CD4-positive, alpha-beta memory T cell (primary cell): ENCODE results near the gene VN1R4. TPM values are rescaled to one million over a fixed set of nuclear protein-coding genes. Genes with fewer than 3 reads are reported as not detected.
"Not testable (repeated sequence)": the region's sequence is repeated elsewhere in the genome, so short reads cannot be mapped to it uniquely, and the experiment has no call there.

Source experiments
- CTCF ChIA-PET: fragments of 350-600 bp; sonication (Branson Sonifier 250); formaldehyde crosslinking; loops from one replicate; lab custom pipeline; 2021; ENCODE audit warnings: inconsistent platforms; ENCODE audit not compliant: partially characterized antibody; lab: Charles Lee
- POLR2A ChIA-PET: fragments of 350-600 bp; sonication (Branson Sonifier 250); formaldehyde crosslinking; loops from one replicate; lab custom pipeline; 2021; ENCODE audit not compliant: partially characterized antibody; lab: Charles Lee
- DNase-seq, 5 donors: peaks; one replicate each; pipeline versions ENCODE4 v3.0.0 to v3.0.0-alpha.2; 2020 to 2022; ENCODE audit warnings: mixed read lengths in 1 of 5
- H3K27ac ChIP-seq: one replicate; pipeline ENCODE4 v1.7.0; 2013; ENCODE audit warnings: low read depth, low read length
- H3K27me3 ChIP-seq: 2 replicates; pipeline ENCODE4 v1.7.0; 2013; ENCODE audit warnings: mild to moderate bottlenecking, low read length, moderate library complexity; ENCODE audit not compliant: insufficient read depth
- H3K36me3 ChIP-seq: 2 replicates; pipeline ENCODE4 v1.7.0; 2013; ENCODE audit warnings: mild to moderate bottlenecking, low read length, moderate library complexity; ENCODE audit not compliant: insufficient read depth
- H3K4me1 ChIP-seq: 2 replicates; pipeline ENCODE4 v1.7.0; 2013; ENCODE audit warnings: mild to moderate bottlenecking, low read length, moderate library complexity; ENCODE audit not compliant: insufficient read depth
- H3K4me3 ChIP-seq, 2 donors: one replicate each; pipeline ENCODE4 v1.7.0; 2013; ENCODE audit warnings: low read length in 2 of 2, mild to moderate bottlenecking in 1 of 2
- H3K9me3 ChIP-seq, 2 donors: one replicate each; pipeline ENCODE4 v1.7.0; 2013; ENCODE audit warnings: low read length in 2 of 2, control low read depth in 1 of 2; ENCODE audit not compliant: control insufficient read depth in 1 of 2
- H3K27ac Mint-ChIP-seq, 7 donors: one replicate each; pipeline ENCODE4 v1.8.0; 2020 to 2021; ENCODE audit warnings: mixed read lengths in 7 of 7, mild to moderate bottlenecking in 6 of 7, inconsistent platforms in 3 of 7, moderate library complexity in 3 of 7
- H3K27me3 Mint-ChIP-seq, 2 donors: one replicate each; pipeline ENCODE4 v1.8.0; 2020 to 2021; ENCODE audit warnings: mixed read lengths in 2 of 2
- H3K36me3 Mint-ChIP-seq, 2 donors: one replicate each; pipeline ENCODE4 v1.8.0; 2020 to 2021; ENCODE audit warnings: mixed read lengths in 2 of 2, inconsistent platforms in 1 of 2, mild to moderate bottlenecking in 1 of 2
- H3K4me1 Mint-ChIP-seq, 4 donors: one replicate each; pipeline ENCODE4 v1.8.0; 2020 to 2021; ENCODE audit warnings: mixed read lengths in 4 of 4, mild to moderate bottlenecking in 1 of 4
- H3K4me3 Mint-ChIP-seq, 8 donors: one replicate each; pipeline ENCODE4 v1.8.0; 2020 to 2021; ENCODE audit warnings: mixed read lengths in 8 of 8, mild to moderate bottlenecking in 7 of 8, moderate library complexity in 6 of 8, inconsistent platforms in 3 of 8
- H3K9me3 Mint-ChIP-seq, 8 donors: one replicate each; pipeline ENCODE4 v1.8.0; 2020 to 2021; ENCODE audit warnings: mixed read lengths in 8 of 8, mild to moderate bottlenecking in 5 of 8, inconsistent platforms in 3 of 8, moderate library complexity in 1 of 8
- intact Hi-C: fragments of 100-400 bp; cut with micrococcal nuclease; formaldehyde crosslinking; loops from one replicate; pipeline ENCODE4 v1.15.1; 2023
- polyA plus RNA-seq, 2 donors: library from polyadenylated mRNA; unstranded; fragments of 300-500 nt; fragmentation: Illumina TruSeq; gene quantifications; one replicate each; pipeline ENCODE4 v1.2.3, GENCODE V29; 2021
- total RNA-seq, 2 experiments: library from RNA; stranded (reverse); gene quantifications; one replicate each; pipeline ENCODE4 v1.2.3, GENCODE V29; 2021

Gene VN1R4
- total and polyA plus RNA-seq, 4 experiments from 2014 or later = not detected

GRCh38 chr19:53254411-53255341, 12.8 kb downstream of the VN1R4 start, which contains the start of gene ZNF677:
ZNF677 (minus strand) TSS chr19:53254873; CDS start chr19:53251550, 3,323 bp downstream.
- Mint-ChIP-seq H3K4me3 (peak within 1 kb of the TSS; percentile 83 to 93 (median 87)), H3K4me1 (peaks cover 4 to 15% (median 12%) of the 10 kb centered on the region in 4 donors), H3K27ac (peak within 1 kb of the TSS in 6 of 7 donors; percentile 43 to 83 (median 71)), H3K9me3 (peaks cover 4 to 91% (median 67%) of the 10 kb centered on the region in 8 donors), H3K36me3 (peaks cover 44 to 47% of the 10 kb centered on the region in 2 donors), H3K27me3 (peaks cover 3 to 10% of the 10 kb centered on the region in 2 donors)
- intact Hi-C loops = loop anchor here (1.0 kb wide), 2 partner anchors 58 to 79 kb away; partner anchors contain the start of gene ZNF845
- POLR2A ChIA-PET = no interaction called here
- Histone ChIP-seq H3K36me3 (peaks cover 6% of the 10 kb centered on the region), H3K4me1 (no peaks in the 10 kb centered on the region), H3K27ac (peak within 1 kb of the TSS; percentile 18), H3K9me3 (peaks cover 0 to 11% of the 10 kb centered on the region in 2 donors), H3K4me3 (peak within 1 kb of the TSS; percentile 30 to 54), H3K27me3 (no peaks in the 10 kb centered on the region)
- CTCF ChIA-PET = no interaction called here
- peak; percentile 76 to 85 (median 77) for DNase-seq

- Histone ChIP-seq H3K27ac (no peak overlapping the region), H3K36me3 (peaks cover 6% of the 10 kb centered on the region), H3K4me3 (no peak overlapping the region), H3K27me3 (no peaks in the 10 kb centered on the region), H3K9me3 (peaks cover 0 to 28% of the 10 kb centered on the region in 2 donors), H3K4me1 (no peaks in the 10 kb centered on the region)
- intact Hi-C loops = no loop called here
- H3K4me1 Mint-ChIP-seq = peaks cover 0 to 3% (median 0%) of the 10 kb centered on the region in 4 donors
- peaks cover 10 to 94% (median 85%) of the 10 kb centered on the region in 8 donors for H3K9me3 Mint-ChIP-seq
- no peak overlapping the region for H3K27ac Mint-ChIP-seq
- H3K36me3 Mint-ChIP-seq = peaks cover 72 to 88% of the 10 kb centered on the region in 2 donors
- ChIA-PET POLR2A (no interaction called here), CTCF (no interaction called here)
- H3K4me3 Mint-ChIP-seq = no peak overlapping the region
- H3K27me3 Mint-ChIP-seq = no peaks in the 10 kb centered on the region
- no peak for DNase-seq
Measured at GRCh38 chr19:53246498-53246897, 21.0 kb downstream of the VN1R4 start.

- Mint-ChIP-seq H3K27ac (no peak overlapping the region), H3K27me3 (no peaks in the 10 kb centered on the region), H3K4me3 (no peak overlapping the region), H3K9me3 (peaks cover 13 to 99% (median 88%) of the 10 kb centered on the region in 8 donors), H3K4me1 (no peaks in the 10 kb centered on the region), H3K36me3 (peaks cover 57% of the 10 kb centered on the region in 2 donors)
- CTCF ChIA-PET = no interaction called here
- no peak for DNase-seq
- Histone ChIP-seq H3K27ac (no peak overlapping the region), H3K4me3 (no peak overlapping the region), H3K36me3 (no peaks in the 10 kb centered on the region), H3K4me1 (no peaks in the 10 kb centered on the region), H3K27me3 (no peaks in the 10 kb centered on the region), H3K9me3 (peaks cover 0 to 52% of the 10 kb centered on the region in 2 donors)
- POLR2A ChIA-PET = no interaction called here
- intact Hi-C loops = no loop called here
Measured at GRCh38 chr19:53237114-53237777, 30.3 kb downstream of the VN1R4 start.

GRCh38 chr19:53224606-53225005, 42.9 kb downstream of the VN1R4 start:
- H3K4me1 Mint-ChIP-seq = no peaks in the 10 kb centered on the region
- DNase-seq = no peak
- Histone ChIP-seq H3K4me1 (no peaks in the 10 kb centered on the region), H3K27me3 (no peaks in the 10 kb centered on the region), H3K9me3 (peaks cover 1 to 29% of the 10 kb centered on the region in 2 donors), H3K4me3 (no peak overlapping the region), H3K36me3 (no peaks in the 10 kb centered on the region), H3K27ac (no peak overlapping the region)
- peaks cover 0 to 85% (median 70%) of the 10 kb centered on the region in 8 donors for H3K9me3 Mint-ChIP-seq
- CTCF ChIA-PET = interaction anchor here (0.6 kb wide), 1 partner anchor 232 kb away, joined by 3 read pairs; no protein-coding TSS in a partner anchor
- POLR2A ChIA-PET = no interaction called here
- H3K27ac Mint-ChIP-seq = no peak overlapping the region
- H3K27me3 Mint-ChIP-seq = no peaks in the 10 kb centered on the region
- intact Hi-C loops = no loop called here
- H3K4me3 Mint-ChIP-seq = no peak overlapping the region
- peaks cover 23 to 27% of the 10 kb centered on the region in 2 donors for H3K36me3 Mint-ChIP-seq

- intact Hi-C loops, H3K27ac Mint-ChIP-seq, H3K4me1 ChIP-seq, DNase-seq, H3K36me3 ChIP-seq, CTCF ChIA-PET, H3K4me3 ChIP-seq, POLR2A ChIA-PET, H3K27me3 ChIP-seq, H3K4me3 Mint-ChIP-seq, H3K4me1 Mint-ChIP-seq, H3K27ac ChIP-seq, H3K27me3 Mint-ChIP-seq: not testable (repeated sequence)
- peaks cover 3 to 32% of the 10 kb centered on the region in 2 donors for H3K9me3 ChIP-seq
- Mint-ChIP-seq H3K9me3 (peaks cover 0 to 84% (median 71%) of the 10 kb centered on the region in 8 donors), H3K36me3 (peaks cover 24 to 32% of the 10 kb centered on the region in 2 donors)
Measured at GRCh38 chr19:53222716-53223115, 44.8 kb downstream of the VN1R4 start.

Other genes starting within 250 kb of the VN1R4 start
- not detected for gene ERVV-2, start 223.0 kb downstream of the VN1R4 start, total RNA-seq
- not detected for gene ERVV-2, start 223.0 kb downstream of the VN1R4 start, polyA plus RNA-seq
- 10 to 100 TPM; 72.0 to 81.1 TPM for gene ZNF160, start 164.3 kb downstream of the VN1R4 start, total RNA-seq
- gene ZNF160, start 164.3 kb downstream of the VN1R4 start, polyA plus RNA-seq = 10 to 100 TPM; 19.0 to 31.0 TPM
- 1 to 10 TPM; 1.0 to 1.3 TPM for gene ZNF415, start 134.8 kb downstream of the VN1R4 start, total RNA-seq
- gene ZNF415, start 134.8 kb downstream of the VN1R4 start, polyA plus RNA-seq = 1 to 10 TPM; 1.6 to 1.8 TPM
- 10 to 100 TPM; 23.0 to 24.3 TPM for gene ZNF347, start 108.7 kb downstream of the VN1R4 start, total RNA-seq
- 1 to 10 TPM; 3.4 to 4.5 TPM for gene ZNF347, start 108.7 kb downstream of the VN1R4 start, polyA plus RNA-seq
- gene ZNF665, start 74.4 kb downstream of the VN1R4 start, total RNA-seq = 1 to 10 TPM; 8.2 to 8.7 TPM
- 1 to 10 TPM; 6.6 to 6.7 TPM for gene ZNF665, start 74.4 kb downstream of the VN1R4 start, polyA plus RNA-seq
- 10 to 100 TPM; 19.8 to 24.2 TPM for gene ZNF677, start 12.8 kb downstream of the VN1R4 start, total RNA-seq
- gene ZNF677, start 12.8 kb downstream of the VN1R4 start, polyA plus RNA-seq = 10 to 100 TPM; 14.3 to 19.1 TPM
- gene VN1R2, start 9.4 kb downstream of the VN1R4 start, total RNA-seq = not detected
- gene VN1R2, start 9.4 kb downstream of the VN1R4 start, polyA plus RNA-seq = not detected
- 10 to 100 TPM; 18.0 to 19.4 TPM for gene ZNF845, start 66.0 kb upstream of the VN1R4 start, total RNA-seq
- 10 to 100 TPM; 12.2 to 13.4 TPM for gene ZNF845, start 66.0 kb upstream of the VN1R4 start, polyA plus RNA-seq
- gene ZNF525, start 98.0 kb upstream of the VN1R4 start, total RNA-seq = 10 to 100 TPM; 36.5 to 36.6 TPM
- gene ZNF525, start 98.0 kb upstream of the VN1R4 start, polyA plus RNA-seq = 1 to 10 TPM; 2.4 to 9.3 TPM
- gene ZNF765, start 127.4 kb upstream of the VN1R4 start, total RNA-seq = 10 to 100 TPM; 20.9 to 21.6 TPM
- 1 to 10 TPM; 7.2 to 9.9 TPM for gene ZNF765, start 127.4 kb upstream of the VN1R4 start, polyA plus RNA-seq
- 10 to 100 TPM; 18.3 to 20.2 TPM for gene ZNF761, start 164.3 kb upstream of the VN1R4 start, total RNA-seq
- 10 to 100 TPM; 11.2 to 11.4 TPM for gene ZNF761, start 164.3 kb upstream of the VN1R4 start, polyA plus RNA-seq
- gene ZNF813, start 200.0 kb upstream of the VN1R4 start, total RNA-seq = 10 to 100 TPM in 1 of 2 experiments, 1 to 10 TPM in 1; 9.4 to 10.1 TPM
- 1 to 10 TPM in 1 of 2 donors, under 1 TPM in 1; 0.86 to 5.9 TPM for gene ZNF813, start 200.0 kb upstream of the VN1R4 start, polyA plus RNA-seq